Hippocampal formation (tissue), 2 donors: ENCODE results near the gene ABCA7.

Source experiments
- DNase-seq, 2 donors: peaks; one replicate each; lab custom pipeline; 2025; lab: John Stamatoyannopoulos, UW

The ABCA7 gene

GRCh38 chr19:1057176-1057855 lies 17.4 kb downstream of the ABCA7 start:
- no peak for DNase-seq

GRCh38 chr19:1058112-1058511 lies 18.2 kb downstream of the ABCA7 start:
- DNase-seq, result no peak

- DNase-seq, result no peak
These were observed 20.8 kb downstream of the ABCA7 start for GRCh38 chr19:1060689-1061088.

- DNase-seq, result no peak
These were observed 22.1 kb downstream of the ABCA7 start for GRCh38 chr19:1061987-1062386.

GRCh38 chr19:1062387-1063029 lies 22.6 kb downstream of the ABCA7 start:
- DNase-seq, result no peak

GRCh38 chr19:1063030-1063908 lies 23.4 kb downstream of the ABCA7 start:
- no peak for DNase-seq

- no peak for DNase-seq
These were observed 24.2 kb downstream of the ABCA7 start for GRCh38 chr19:1063909-1064660.

- DNase-seq, result no peak
These were observed 25.0 kb downstream of the ABCA7 start for GRCh38 chr19:1064661-1065605.

- DNase-seq, result no peak
These were observed 25.8 kb downstream of the ABCA7 start for GRCh38 chr19:1065606-1066109.

- no peak for DNase-seq
These were observed 26.4 kb downstream of the ABCA7 start for GRCh38 chr19:1066251-1066747.

GRCh38 chr19:1066748-1067340 lies 26.9 kb downstream of the ABCA7 start, which contains the start of gene ARHGAP45:
ARHGAP45 (plus strand) TSS chr19:1067167; CDS start chr19:1067406, 239 bp downstream.
- no peak for DNase-seq

- DNase-seq, result no peak
These were observed 27.5 kb downstream of the ABCA7 start for GRCh38 chr19:1067341-1067957.

- peak in 1 of 2 donors; percentile 21 for DNase-seq
These were observed 28.4 kb downstream of the ABCA7 start for GRCh38 chr19:1068009-1069001.

GRCh38 chr19:1069009-1069779 lies 29.3 kb downstream of the ABCA7 start:
- peak; percentile 13 to 16 for DNase-seq

- DNase-seq, result no peak
These were observed 30.6 kb downstream of the ABCA7 start for GRCh38 chr19:1070576-1070930.

GRCh38 chr19:1070931-1071791 lies 31.3 kb downstream of the ABCA7 start:
- no peak for DNase-seq
